Lung (tissue), 12 donors: ENCODE data around the gene SPCS3. TPM values are rescaled to one million over a fixed set of nuclear protein-coding genes. Genes with fewer than 3 reads are reported as not detected.

ENCODE experiments used
- ATAC-seq: fragments of 200-7000 bp; cut with Tn5 transposase; one replicate; pipeline ENCODE4 v1.9.1; 2020; ENCODE audit warnings: moderate number of reproducible peaks; ENCODE audit not compliant: insufficient read depth, low FRiP score
- DNase-seq, 3 donors: peaks; one replicate each; pipeline ENCODE4 v3.0.0-alpha.2; 2013 to 2017
- H3K27ac ChIP-seq, 2 donors: one replicate each; pipeline ENCODE4 v1.5.1; 2013; ENCODE audit warnings: mild to moderate bottlenecking in 2 of 2, moderate library complexity in 2 of 2, control low read depth in 1 of 2, inconsistent platforms in 1 of 2, low read depth in 1 of 2, low read length in 1 of 2
- H3K27me3 ChIP-seq, 3 donors: one replicate each; pipeline ENCODE4 v1.5.1; 2013; ENCODE audit warnings: low read length in 2 of 3; ENCODE audit not compliant: control insufficient read depth in 3 of 3, insufficient read depth in 3 of 3
- H3K36me3 ChIP-seq, 4 donors: one replicate each; pipeline ENCODE4 v1.5.1; 2013; ENCODE audit warnings: low read length in 4 of 4, mild to moderate bottlenecking in 1 of 4, moderate library complexity in 1 of 4; ENCODE audit not compliant: control insufficient read depth in 4 of 4, insufficient read depth in 4 of 4
- H3K4me1 ChIP-seq, 5 donors: one replicate each; pipeline ENCODE4 v1.5.1; 2013; ENCODE audit warnings: low read length in 5 of 5, mild to moderate bottlenecking in 2 of 5, moderate library complexity in 1 of 5; ENCODE audit not compliant: control insufficient read depth in 5 of 5, insufficient read depth in 5 of 5
- H3K4me3 ChIP-seq: one replicate; pipeline ENCODE4 v1.5.1; 2013; ENCODE audit warnings: mild to moderate bottlenecking, control low read depth, moderate library complexity
- H3K9ac ChIP-seq, 2 donors: one replicate each; pipeline ENCODE4 v1.5.1; 2013; ENCODE audit warnings: low read length in 2 of 2, control low read depth in 1 of 2; ENCODE audit not compliant: insufficient read depth in 1 of 2
- H3K9me3 ChIP-seq, 4 donors: one replicate each; pipeline ENCODE4 v1.5.1; 2013; ENCODE audit warnings: low read length in 3 of 4, mild to moderate bottlenecking in 1 of 4, moderate library complexity in 1 of 4; ENCODE audit not compliant: control insufficient read depth in 4 of 4, insufficient read depth in 3 of 4
- WGBS, 2 donors: extraction: QIAGEN DNeasy Blood & Tissue Kit; methylation state at CpG; one replicate each; pipeline ENCODE4 v1.1.7; 2013; 5-methylcytosine and 5-hydroxymethylcytosine counted together
- polyA plus RNA-seq, 2 donors: library from polyadenylated mRNA; stranded (reverse); fragments of 200-250 nt; gene quantifications; one replicate each; pipeline ENCODE4 v1.2.1, GENCODE V29; 2013
- total RNA-seq, 2 donors: library from RNA; depleted of rRNA in 1 of 2; stranded (reverse); fragments of >200 nt in 1 of 2; gene quantifications; one replicate each; pipeline ENCODE4 v1.2.1, GENCODE V29; 2014 to 2021
- TF ChIP-seq, protein P1 (sequence below): IDR thresholded peaks from 2 replicates; pipeline ENCODE4 v1.5.1; 2012; ENCODE audit warnings: mild to moderate bottlenecking; ENCODE audit errors: control extremely low read depth, extremely low read depth
- donor health status: control.
- donor health status: control.
- donor health status: Bipolar disorder and iron deficiency.
- donor health status: healthy.
- donor health status: DM: yes; HTN: yes; CAD: no.

Gene SPCS3
- total and polyA plus RNA-seq, 4 donors: 39.4 to 170 (median 85.8) TPM

DNA sequence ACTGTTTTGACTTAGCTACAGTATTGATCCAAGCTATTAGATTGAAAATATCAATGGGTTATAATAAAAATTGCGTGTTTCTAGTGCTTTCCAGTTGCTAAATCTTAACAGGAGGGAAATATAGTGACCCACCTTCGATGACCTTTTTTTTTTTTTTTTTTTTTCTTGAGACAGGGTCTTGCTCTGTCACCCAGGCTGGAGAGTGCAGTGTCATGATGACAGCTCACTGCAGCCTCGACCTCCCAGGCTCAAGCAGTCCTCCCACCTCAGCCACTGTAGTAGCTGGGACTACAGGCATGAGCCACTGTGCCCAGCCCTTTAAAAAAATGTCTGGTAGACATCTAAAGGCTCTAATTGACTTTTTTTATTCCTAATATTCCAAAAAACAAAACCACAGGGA lies 47.0 kb upstream of the SPCS3 start:
- Histone ChIP-seq H3K9ac (no peak overlapping the region), H3K27me3 (no peaks in the 10 kb centered on the region), H3K4me1 (no peaks in the 10 kb centered on the region), H3K36me3 (no peaks in the 10 kb centered on the region), H3K27ac (no peak overlapping the region), H3K4me3 (no peak overlapping the region), H3K9me3 (no peaks in the 10 kb centered on the region)
- DNase-seq: no peak
- TF ChIP-seq, protein P1, sequence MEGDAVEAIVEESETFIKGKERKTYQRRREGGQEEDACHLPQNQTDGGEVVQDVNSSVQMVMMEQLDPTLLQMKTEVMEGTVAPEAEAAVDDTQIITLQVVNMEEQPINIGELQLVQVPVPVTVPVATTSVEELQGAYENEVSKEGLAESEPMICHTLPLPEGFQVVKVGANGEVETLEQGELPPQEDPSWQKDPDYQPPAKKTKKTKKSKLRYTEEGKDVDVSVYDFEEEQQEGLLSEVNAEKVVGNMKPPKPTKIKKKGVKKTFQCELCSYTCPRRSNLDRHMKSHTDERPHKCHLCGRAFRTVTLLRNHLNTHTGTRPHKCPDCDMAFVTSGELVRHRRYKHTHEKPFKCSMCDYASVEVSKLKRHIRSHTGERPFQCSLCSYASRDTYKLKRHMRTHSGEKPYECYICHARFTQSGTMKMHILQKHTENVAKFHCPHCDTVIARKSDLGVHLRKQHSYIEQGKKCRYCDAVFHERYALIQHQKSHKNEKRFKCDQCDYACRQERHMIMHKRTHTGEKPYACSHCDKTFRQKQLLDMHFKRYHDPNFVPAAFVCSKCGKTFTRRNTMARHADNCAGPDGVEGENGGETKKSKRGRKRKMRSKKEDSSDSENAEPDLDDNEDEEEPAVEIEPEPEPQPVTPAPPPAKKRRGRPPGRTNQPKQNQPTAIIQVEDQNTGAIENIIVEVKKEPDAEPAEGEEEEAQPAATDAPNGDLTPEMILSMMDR: no peak
- no peak for ATAC-seq
- WGBS, 2 donors: 66 to 69% methylated on average over 3 of the region's 3 CpGs

DNA sequence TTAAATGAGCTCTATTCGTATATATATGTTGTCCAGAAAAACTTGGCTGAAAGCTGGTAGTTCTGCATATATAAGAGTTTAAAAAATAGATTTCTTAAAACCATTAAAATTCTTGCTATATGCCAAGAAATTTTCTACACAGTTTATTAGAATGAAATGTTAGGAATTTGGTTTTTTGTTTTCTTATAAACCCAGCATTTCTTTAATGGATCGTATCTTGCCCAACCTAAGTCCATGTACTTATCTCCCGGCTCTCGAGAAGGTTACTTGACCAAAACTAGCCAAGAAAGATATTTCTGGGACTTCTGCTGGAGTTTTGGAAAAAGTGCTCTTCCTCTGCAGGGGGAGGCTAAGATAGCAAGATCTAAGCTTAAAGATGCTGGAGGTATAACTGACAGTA lies 46.0 kb upstream of the SPCS3 start:
- no peak for ATAC-seq
- 79 to 83% methylated on average over 4 of the region's 4 CpGs for WGBS, 2 donors

DNA sequence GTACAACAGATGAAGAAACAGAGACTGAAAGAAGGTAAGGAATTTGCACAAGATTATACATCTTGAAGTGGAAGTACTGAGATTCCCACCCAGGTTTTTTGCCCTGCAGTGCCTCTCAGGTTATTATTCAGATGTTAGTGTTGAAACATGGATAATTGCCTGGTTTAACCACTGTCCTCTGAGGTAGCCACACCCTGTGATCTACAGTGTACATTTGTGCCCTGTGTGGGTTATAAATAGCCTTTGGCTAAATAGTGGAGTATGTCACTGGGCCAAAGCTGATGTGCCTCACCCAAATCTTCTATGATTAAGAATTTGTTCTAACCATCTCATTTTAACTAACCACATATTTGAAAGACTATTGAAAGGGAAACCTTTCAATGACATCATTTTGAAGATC lies 45.3 kb upstream of the SPCS3 start:
- Histone ChIP-seq H3K27ac (peak overlapping the region in 1 of 2 donors; percentile 12), H3K4me1 (no peaks in the 10 kb centered on the region), H3K9ac (no peak overlapping the region), H3K27me3 (no peaks in the 10 kb centered on the region), H3K9me3 (no peaks in the 10 kb centered on the region), H3K36me3 (no peaks in the 10 kb centered on the region), H3K4me3 (no peak overlapping the region)
- DNase-seq (no peak), ATAC-seq (no peak)
- TF ChIP-seq, protein P1: no peak

More for the DNA sequence above, 46.0 kb upstream of the SPCS3 start:
- H3K27me3 ChIP-seq: no peaks in the 10 kb centered on the region
- no peaks in the 10 kb centered on the region for H3K4me1 ChIP-seq
- TF ChIP-seq, protein P1: no peak
- H3K9me3 ChIP-seq: no peaks in the 10 kb centered on the region
- peak in 1 of 3 donors; percentile 28 for DNase-seq
- H3K4me3 ChIP-seq: no peak overlapping the region
- peak overlapping the region in 1 of 2 donors; percentile 12 for H3K27ac ChIP-seq
- no peak overlapping the region for H3K9ac ChIP-seq
- no peaks in the 10 kb centered on the region for H3K36me3 ChIP-seq

DNA sequence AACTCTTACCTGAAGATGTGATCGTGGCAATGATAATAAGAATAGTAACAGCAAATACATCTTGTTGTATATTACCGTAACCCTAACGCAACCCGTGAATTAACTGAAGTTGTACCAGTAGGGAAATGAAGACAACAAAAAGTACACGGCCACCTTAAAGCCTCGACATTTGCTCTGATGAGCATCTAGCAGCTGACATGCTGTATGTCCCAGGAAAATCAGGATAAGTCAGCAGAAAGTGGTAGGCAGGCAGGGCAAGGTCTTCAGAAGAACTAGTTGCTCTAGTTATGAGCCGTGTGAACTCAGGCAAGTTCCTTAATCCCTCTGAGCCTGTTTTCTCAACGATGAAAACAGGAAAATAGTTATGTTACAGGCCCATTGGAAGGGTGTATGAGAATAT lies 43.1 kb upstream of the SPCS3 start:
- 82 to 83% methylated on average over 8 of the region's 8 CpGs for WGBS, 2 donors
- no peak for ATAC-seq
- Histone ChIP-seq H3K27ac (no peak overlapping the region), H3K4me1 (no peaks in the 10 kb centered on the region), H3K4me3 (no peak overlapping the region), H3K36me3 (no peaks in the 10 kb centered on the region), H3K27me3 (no peaks in the 10 kb centered on the region), H3K9ac (no peak overlapping the region), H3K9me3 (no peaks in the 10 kb centered on the region)
- DNase-seq: no peak
- TF ChIP-seq, protein P1: no peak
